22Rv1 (cell line): Measurements from ENCODE around the gene MAP6.

ENCODE experiments used
- H3K27ac ChIP-seq: fragments of 450-650 bp; 2 replicates; pipeline ENCODE4 v1.5.1; 2017
- ZFX ChIP-seq: fragments of 450-650 bp; IDR thresholded peaks from 2 replicates; pipeline ENCODE4 v1.6.1; 2017; ENCODE audit warnings: antibody characterized with exemption, borderline replicate concordance
- TF ChIP-seq, protein P1 (sequence below): fragments of 450-650 bp; IDR thresholded peaks from 2 replicates; pipeline ENCODE4 v1.5.1; 2017; ENCODE audit warnings: mild to moderate bottlenecking

Gene MAP6

DNA sequence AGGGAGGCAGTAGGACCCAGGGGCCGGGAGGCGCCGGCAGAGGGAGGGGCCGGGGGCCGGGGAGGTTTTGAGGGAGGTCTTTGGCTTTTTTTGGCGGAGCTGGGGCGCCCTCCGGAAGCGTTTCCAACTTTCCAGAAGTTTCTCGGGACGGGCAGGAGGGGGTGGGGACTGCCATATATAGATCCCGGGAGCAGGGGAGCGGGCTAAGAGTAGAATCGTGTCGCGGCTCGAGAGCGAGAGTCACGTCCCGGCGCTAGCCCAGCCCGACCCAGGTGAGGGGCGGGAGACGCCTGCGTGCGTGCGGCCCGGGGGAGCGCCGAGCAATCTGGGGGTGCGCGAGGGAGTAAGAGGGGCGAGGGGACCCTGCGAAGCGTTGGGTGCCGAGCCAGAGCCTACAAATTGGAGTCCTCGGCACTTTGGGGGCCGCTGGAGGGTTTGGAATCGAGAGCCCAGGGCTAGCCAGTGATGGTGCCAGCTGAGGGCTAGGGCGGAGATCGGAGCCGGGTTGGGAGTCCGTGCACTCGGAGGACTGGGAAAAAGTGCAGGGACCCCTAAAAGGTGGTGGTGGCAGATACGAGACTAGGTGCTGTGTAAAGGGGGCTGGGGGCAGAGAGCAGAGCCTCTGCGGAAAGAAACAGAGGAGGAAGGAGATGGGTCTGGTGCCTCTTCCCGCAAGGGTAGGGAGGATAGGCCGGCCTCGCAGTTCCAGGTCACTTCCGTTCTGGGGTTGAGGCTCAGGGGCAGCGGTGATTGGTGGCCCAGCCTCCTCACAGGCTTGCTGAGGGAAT, 106.6 kb downstream of the MAP6 start, which contains the start of gene SERPINH1:
TSS of gene SERPINH1 (plus strand) at position 206 of the 788 bp plus-strand sequence. CDS start 4,097 bp downstream, outside the sequence.
- TF ChIP-seq, protein P1, sequence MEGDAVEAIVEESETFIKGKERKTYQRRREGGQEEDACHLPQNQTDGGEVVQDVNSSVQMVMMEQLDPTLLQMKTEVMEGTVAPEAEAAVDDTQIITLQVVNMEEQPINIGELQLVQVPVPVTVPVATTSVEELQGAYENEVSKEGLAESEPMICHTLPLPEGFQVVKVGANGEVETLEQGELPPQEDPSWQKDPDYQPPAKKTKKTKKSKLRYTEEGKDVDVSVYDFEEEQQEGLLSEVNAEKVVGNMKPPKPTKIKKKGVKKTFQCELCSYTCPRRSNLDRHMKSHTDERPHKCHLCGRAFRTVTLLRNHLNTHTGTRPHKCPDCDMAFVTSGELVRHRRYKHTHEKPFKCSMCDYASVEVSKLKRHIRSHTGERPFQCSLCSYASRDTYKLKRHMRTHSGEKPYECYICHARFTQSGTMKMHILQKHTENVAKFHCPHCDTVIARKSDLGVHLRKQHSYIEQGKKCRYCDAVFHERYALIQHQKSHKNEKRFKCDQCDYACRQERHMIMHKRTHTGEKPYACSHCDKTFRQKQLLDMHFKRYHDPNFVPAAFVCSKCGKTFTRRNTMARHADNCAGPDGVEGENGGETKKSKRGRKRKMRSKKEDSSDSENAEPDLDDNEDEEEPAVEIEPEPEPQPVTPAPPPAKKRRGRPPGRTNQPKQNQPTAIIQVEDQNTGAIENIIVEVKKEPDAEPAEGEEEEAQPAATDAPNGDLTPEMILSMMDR: no peak
- no peak for TF ChIP-seq ZFX
- peak within 1 kb of the TSS; percentile 71 for H3K27ac ChIP-seq

- TF ChIP-seq, protein P1: no peak
- TF ChIP-seq ZFX: no peak
- H3K27ac ChIP-seq: peak overlapping the region; percentile 71
These were observed 107.3 kb downstream of the MAP6 start for GRCh38 chr11:75561426-75562047.

GRCh38 chr11:75560644-75561043, 108.2 kb downstream of the MAP6 start:
- TF ChIP-seq, protein P1: no peak
- no peak for TF ChIP-seq ZFX
- H3K27ac ChIP-seq: no peak overlapping the region

- TF ChIP-seq, protein P1: no peak
- TF ChIP-seq ZFX: no peak
- H3K27ac ChIP-seq: no peak overlapping the region
These were observed 109.6 kb downstream of the MAP6 start for GRCh38 chr11:75558939-75559843.

GRCh38 chr11:75557666-75558494, 111.0 kb downstream of the MAP6 start:
- no peak overlapping the region for H3K27ac ChIP-seq
- TF ChIP-seq, protein P1: no peak
- no peak for TF ChIP-seq ZFX

DNA sequence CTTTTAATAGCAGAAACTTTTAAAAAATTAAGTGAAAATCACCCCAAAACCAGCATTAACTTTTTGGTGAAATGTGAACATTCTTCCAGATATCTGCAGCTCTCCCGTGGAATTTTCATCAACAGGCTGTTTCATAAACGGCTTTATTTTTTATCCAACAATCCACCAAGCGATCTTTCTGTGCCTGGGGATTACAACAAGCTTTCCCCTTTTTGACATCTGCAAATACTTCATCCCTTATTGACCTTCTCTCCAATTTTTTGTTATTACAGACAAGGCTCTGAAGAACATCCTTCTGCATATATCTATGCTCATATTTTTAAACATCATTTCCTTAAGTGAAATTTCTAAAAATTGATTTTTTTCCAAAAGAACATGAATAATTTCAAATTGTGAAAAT, 112.6 kb downstream of the MAP6 start:
- H3K27ac ChIP-seq: no peak overlapping the region
- no peak for TF ChIP-seq ZFX
- TF ChIP-seq, protein P1: no peak
